HG03025 (cell line): ENCODE measurements around the gene C1QTNF12.

Experiments
- ATAC-seq: cut with Tn5 transposase; IDR thresholded peaks from one replicate; pipeline ENCODE4 v1.9.1; 2021; ENCODE audit warnings: mild to moderate bottlenecking, moderate library complexity; ENCODE audit not compliant: unreplicated experiment, low FRiP score

C1QTNF12 gene, protein sequence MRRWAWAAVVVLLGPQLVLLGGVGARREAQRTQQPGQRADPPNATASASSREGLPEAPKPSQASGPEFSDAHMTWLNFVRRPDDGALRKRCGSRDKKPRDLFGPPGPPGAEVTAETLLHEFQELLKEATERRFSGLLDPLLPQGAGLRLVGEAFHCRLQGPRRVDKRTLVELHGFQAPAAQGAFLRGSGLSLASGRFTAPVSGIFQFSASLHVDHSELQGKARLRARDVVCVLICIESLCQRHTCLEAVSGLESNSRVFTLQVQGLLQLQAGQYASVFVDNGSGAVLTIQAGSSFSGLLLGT

DNA sequence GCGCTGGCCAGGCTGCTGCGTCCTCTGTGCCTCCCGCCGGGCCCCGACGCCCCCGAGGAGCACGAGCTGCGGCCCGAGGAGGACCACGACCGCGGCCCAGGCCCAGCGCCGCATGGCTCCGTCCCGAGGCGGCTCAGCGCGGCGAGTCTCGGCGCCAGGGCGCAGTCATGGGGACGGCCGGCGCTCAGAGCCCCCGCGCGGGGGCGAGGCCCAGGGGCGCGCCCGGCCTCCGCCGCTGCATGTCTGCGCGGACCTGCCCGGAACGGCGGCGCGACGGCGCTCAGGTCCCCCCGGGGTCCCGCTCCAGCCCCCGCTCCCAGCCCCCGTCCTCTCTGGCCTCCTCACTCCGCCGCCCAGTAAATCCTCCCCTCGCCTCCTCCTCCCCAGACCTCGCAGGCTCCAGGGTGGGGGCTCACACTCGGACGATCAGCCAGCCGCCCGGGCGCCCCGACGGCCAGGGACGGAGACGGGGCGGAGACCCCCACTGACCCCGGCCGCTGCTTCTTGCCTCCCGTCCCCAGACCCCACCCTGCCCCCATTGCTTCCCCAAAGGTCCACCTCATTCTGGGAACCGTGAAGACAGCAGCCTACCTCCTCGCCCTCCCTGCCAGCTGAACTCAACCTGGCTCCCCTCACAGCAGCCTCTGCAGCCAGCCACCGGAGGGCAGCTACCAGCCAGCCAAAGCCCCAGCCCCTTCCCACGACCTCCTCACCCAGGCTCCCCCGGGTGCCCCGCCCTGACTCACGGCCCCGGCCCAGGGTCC, at the start of gene C1QTNF12:
TSS of gene C1QTNF12 (minus strand) at position 146 of the 764 bp plus-strand sequence. CDS start at position 114, 32 bp downstream.
- no peak for ATAC-seq

DNA sequence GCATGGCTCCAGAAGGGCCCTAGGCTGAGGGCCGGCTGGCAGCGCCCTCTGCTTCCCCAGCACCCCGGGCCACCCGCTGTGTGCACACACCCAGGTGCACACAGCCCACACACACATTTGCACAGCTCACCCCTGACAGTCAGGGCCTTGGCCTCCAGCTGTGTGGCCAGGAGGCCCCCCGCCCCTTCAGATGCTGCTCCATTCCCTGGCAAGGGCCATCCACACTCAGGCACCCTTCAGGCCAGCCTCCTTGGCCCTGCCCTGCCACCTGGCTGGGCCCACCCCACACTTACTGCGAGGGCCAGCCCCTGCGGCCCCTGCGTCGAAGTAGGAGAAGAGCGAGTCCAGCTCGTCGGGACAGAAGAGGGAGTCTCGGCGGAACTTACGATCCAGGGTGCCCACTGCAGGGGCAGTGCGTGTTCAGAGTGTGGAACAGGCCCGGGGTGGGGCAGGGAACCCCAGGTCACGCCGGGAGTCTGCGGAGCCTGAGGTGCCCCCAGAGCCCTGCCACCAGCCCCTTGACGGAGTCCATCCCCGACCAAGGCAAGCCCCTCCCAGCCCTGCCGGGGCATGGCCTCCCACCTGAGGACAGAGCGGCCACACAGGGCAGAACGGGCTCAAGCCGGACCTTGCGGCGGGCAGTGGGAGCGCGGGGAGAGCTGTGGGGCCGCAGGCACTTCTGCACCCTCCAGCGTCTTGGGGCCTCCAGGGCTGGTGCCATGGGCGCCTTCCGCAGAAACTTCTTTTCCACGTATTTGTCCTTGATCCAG, 48.8 kb upstream of the C1QTNF12 start:
- no peak for ATAC-seq

- ATAC-seq = no peak
Measured at GRCh38 chr1:1294250-1294890, 47.8 kb upstream of the C1QTNF12 start.

- ATAC-seq = no peak
Measured at GRCh38 chr1:1293263-1294249, 47.0 kb upstream of the C1QTNF12 start.

DNA sequence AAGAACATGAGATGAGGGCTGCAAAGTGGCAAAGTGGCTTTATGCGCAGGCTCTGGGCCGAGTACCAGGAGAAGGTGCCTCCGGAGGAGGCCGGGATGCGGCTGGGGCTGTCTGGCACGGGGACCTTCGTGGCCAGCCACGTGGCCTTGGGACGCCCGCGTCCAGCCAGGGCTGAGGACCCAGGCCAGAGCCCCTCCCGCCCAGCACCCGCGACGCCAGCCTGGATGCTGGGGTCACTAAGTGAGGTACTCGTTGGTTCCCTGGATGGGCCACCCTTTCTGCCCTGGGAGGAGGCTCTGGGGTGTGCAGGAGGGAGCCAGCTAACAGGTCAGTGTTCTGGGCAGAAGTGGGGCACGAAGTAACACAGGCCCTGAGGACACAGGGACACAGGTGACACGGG, 46.3 kb upstream of the C1QTNF12 start:
- ATAC-seq = no peak

DNA sequence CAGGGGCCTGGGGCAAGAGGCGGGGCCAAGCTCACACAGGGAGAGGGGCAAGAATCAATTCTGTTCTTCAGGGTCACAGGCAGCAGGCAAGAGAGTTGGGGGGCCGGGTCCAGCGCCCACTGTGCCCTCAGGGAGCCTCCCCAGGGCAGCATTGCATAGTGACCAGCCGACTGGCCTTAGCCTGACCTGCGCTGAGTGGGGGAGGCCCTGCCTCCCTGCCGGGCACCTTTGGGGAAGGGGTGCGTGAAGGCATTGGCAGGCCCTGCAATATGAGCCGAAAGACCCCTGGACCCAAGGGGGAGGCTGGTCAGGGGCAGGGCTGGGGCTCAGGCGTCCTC, 45.9 kb upstream of the C1QTNF12 start:
- ATAC-seq = no peak

GRCh38 chr1:1291548-1292441, 45.3 kb upstream of the C1QTNF12 start:
- no peak for ATAC-seq

DNA sequence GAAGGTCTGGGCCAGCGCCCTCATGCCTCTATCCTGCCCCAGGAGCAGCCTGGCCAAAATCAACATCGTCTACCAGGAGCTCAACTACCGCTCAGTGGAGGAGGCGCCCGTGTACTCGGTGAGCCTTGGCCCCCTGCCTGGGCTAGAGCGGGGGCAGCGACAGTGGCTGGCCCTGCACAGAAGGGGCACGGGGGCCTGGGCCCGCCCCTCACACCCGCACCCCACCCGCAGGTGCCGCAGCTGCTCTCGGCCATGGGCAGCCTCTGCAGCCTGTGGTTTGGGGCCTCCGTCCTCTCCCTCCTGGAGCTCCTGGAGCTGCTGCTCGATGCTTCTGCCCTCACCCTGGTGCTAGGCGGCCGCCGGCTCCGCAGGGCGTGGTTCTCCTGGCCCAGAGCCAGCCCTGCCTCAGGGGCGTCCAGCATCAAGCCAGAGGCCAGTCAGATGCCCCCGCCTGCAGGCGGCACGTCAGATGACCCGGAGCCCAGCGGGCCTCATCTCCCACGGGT, 44.6 kb upstream of the C1QTNF12 start:
- no peak for ATAC-seq

- ATAC-seq = no peak
Measured at GRCh38 chr1:1290238-1290731, 43.8 kb upstream of the C1QTNF12 start.

DNA sequence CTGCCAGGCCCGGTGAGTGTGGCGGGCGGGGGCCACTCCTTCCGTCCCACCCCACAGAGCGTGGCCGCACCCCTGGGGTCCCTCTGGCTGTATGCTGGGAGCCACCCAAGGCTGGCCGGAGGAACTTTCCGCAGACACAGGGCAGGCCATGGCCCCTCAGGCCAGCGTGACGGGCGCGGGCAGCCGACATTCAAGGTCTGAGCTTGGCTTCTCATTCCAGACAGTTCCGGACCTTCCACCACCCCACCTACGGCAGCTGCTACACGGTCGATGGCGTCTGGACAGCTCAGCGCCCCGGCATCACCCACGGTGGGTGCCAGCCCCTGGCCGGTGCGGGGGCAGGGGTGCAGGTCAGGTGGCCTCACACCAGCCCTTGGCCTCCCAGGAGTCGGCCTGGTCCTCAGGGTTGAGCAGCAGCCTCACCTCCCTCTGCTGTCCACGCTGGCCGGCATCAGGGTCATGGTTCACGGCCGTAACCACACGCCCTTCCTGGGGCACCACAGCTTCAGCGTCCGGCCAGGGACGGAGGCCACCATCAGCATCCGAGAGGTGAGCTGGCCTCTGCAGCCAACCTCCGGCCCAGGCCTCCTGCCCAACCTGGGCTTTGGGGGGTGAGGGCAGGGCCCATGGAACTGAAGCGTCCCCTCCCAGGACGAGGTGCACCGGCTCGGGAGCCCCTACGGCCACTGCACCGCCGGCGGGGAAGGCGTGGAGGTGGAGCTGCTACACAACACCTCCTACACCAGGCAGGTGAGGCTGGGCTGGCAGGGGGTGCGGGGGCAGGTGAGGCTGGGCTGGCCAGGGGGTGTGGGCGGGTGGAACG, 41.0 kb upstream of the C1QTNF12 start:
- no peak for ATAC-seq

DNA sequence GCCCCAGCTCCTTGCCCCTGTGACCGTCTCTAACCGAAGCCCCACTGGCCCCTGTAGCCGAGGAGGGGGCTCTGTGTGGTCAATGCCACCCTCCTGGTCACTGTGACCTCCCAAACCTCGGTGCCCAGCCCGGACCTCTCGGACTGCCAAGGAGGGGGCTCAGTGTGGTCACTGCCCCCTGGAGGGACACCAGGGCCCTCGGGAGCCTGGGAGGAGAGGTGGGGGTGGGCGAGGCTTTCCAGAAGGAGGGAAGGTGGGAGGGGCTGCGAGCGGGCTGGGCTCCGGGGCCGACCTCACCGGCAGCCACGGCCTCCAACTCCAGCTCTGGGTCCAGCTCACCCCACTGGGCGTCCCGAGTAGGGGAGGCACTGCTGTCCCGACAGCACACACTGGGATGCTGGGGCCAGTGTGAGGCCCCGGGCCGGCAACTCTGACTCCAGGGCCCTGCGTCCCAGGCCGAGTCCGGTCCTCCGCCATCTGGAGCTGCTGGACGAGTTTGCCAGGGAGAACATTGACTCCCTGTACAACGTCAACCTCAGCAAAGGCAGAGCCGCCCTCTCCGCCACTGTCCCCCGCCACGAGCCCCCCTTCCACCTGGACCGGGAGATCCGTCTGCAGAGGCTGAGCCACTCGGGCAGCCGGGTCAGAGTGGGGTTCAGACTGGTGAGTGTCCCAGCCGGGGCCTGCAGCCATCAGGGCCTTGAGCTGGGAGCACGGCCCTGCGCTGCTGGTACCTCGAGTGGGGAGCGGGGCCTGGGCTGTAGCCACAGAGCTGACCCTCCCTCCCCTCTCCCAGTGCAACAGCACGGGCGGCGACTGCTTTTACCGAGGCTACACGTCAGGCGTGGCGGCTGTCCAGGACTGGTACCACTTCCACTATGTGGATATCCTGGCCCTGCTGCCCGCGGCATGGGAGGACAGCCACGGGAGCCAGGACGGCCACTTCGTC, 40.1 kb upstream of the C1QTNF12 start:
- ATAC-seq = no peak

DNA sequence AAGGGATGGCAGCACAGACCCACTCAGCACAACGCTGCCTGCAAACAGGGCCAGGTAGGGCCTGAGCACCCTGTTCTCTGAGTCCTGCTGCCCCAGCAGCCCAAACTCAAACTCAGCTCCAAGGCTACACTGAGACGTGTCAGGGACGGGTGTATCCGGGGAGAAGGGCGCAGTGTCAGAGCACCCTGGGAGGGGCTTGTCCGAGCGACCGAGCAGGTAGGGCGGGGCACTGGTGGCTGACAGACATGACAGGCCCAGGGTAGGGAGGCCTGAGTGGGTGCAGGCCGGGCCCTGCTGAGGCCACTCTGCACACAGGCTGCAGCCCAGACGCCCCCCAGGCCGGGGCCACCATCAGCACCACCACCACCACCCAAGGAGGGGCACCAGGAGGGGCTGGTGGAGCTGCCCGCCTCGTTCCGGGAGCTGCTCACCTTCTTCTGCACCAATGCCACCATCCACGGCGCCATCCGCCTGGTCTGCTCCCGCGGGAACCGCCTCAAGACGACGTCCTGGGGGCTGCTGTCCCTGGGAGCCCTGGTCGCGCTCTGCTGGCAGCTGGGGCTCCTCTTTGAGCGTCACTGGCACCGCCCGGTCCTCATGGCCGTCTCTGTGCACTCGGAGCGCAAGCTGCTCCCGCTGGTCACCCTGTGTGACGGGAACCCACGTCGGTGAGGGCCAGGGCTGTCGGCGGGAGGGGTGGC, 39.2 kb upstream of the C1QTNF12 start:
- ATAC-seq = no peak

GRCh38 chr1:1285102-1285571, 38.6 kb upstream of the C1QTNF12 start:
- ATAC-seq = no peak

GRCh38 chr1:1284221-1285101, 37.9 kb upstream of the C1QTNF12 start:
- no peak for ATAC-seq

DNA sequence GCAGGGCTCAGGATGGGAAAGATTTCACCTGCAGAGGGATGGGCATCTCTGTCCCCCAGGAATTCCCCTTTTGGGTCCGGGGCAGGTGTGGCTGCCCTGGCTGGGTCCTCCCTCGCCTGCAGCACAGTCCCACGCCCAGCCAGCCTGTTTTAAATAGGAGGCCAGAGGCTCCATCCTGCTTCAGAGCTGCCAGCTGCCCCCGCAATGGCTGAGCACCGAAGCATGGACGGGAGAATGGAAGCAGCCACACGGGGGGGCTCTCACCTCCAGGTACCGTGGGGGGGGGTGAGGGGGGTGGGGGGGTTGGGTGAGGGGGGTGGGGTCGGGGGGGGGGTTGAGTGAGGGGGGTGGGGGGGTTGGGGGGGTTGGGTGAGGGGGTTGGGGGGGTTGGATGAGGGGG, 37.3 kb upstream of the C1QTNF12 start:
- no peak for ATAC-seq
